Ascending aorta (tissue), 2 donors: ENCODE data around the gene RANBP10. TPM values are rescaled to one million over a fixed set of nuclear protein-coding genes. Genes with fewer than 3 reads are reported as not detected.

ENCODE experiments used
- DNase-seq, 2 donors: peaks; one replicate each; pipeline ENCODE4 v3.0.0-alpha.2; 2019; ENCODE audit warnings: low spot score in 2 of 2
- H3K27ac ChIP-seq, 2 donors: fragments of 200-600 bp; sonication (generic); one replicate each; pipeline ENCODE4 v1.5.1; 2016 to 2017; ENCODE audit warnings: mild to moderate bottlenecking in 1 of 2
- H3K27me3 ChIP-seq: fragments of 200-600 bp; sonication (generic); one replicate; pipeline ENCODE4 v1.5.1; 2017
- H3K36me3 ChIP-seq, 2 donors: fragments of 200-600 bp; sonication (generic); one replicate each; pipeline ENCODE4 v1.5.1; 2016
- H3K4me1 ChIP-seq, 2 donors: fragments of 200-600 bp; sonication (generic); one replicate each; pipeline ENCODE4 v1.5.1; 2016 to 2017; ENCODE audit warnings: mild to moderate bottlenecking in 1 of 2
- H3K4me3 ChIP-seq, 2 donors: fragments of 200-600 bp; sonication (generic); one replicate each; pipeline ENCODE4 v1.5.1; 2016 to 2017; ENCODE audit warnings: mild to moderate bottlenecking in 1 of 2
- H3K9me3 ChIP-seq, 2 donors: fragments of 200-600 bp; sonication (generic); one replicate each; pipeline ENCODE4 v1.5.1; 2016
- intact Hi-C: fragments of 100-400 bp; cut with DNase I; formaldehyde crosslinking; loops from one replicate; pipeline ENCODE4 v1.15.1; 2023
- total RNA-seq: library from RNA; depleted of rRNA; stranded (reverse); fragments of >200 nt; gene quantifications from one replicate; pipeline ENCODE4 v1.1.0, GENCODE V29; 2016
- TF ChIP-seq, protein P1 (sequence below), 3 experiments: fragments of 200-600 bp in 2 of 3; fragments of 450-650 bp in 1 of 3; sonication (generic) in 2 of 3; IDR thresholded peaks; one replicate each; pipeline ENCODE4 v1.5.1; 2016 to 2019; ENCODE audit warnings: antibody characterized with exemption in 3 of 3, mild to moderate bottlenecking in 1 of 3, moderate library complexity in 1 of 3

RANBP10 gene
- total RNA-seq, 1 donor from 2014 or later, result 50.0 TPM

DNA sequence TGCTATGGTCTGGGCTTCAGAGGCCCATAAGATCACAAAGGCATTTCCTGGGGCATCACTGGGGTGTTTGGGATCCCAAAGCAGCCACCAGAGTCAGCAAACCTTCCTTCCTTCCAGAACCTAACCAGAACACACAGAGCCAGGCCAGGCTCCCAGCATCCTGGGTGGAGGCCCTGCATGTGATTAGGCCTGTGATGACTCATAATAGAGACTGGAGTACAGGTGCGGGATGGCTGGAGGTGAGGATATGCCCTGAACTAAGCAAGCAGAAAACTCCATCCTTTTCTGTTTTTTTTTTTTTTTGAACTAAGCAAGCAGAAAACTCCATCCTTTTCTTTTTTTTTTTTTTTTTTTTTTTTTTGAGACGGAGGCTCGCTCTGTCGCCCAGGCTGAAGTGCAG lies 69.5 kb downstream of the RANBP10 start:
- no peak overlapping the region for H3K4me3 ChIP-seq
- no peaks in the 10 kb centered on the region for H3K4me1 ChIP-seq
- H3K27me3 ChIP-seq, result no peaks in the 10 kb centered on the region
- H3K27ac ChIP-seq, result no peak overlapping the region
- no peak for DNase-seq
- peaks cover 5 to 34% of the 10 kb centered on the region in 2 donors for H3K36me3 ChIP-seq
- H3K9me3 ChIP-seq, result no peaks in the 10 kb centered on the region
- intact Hi-C loops, result no loop called here
- TF ChIP-seq, protein P1, sequence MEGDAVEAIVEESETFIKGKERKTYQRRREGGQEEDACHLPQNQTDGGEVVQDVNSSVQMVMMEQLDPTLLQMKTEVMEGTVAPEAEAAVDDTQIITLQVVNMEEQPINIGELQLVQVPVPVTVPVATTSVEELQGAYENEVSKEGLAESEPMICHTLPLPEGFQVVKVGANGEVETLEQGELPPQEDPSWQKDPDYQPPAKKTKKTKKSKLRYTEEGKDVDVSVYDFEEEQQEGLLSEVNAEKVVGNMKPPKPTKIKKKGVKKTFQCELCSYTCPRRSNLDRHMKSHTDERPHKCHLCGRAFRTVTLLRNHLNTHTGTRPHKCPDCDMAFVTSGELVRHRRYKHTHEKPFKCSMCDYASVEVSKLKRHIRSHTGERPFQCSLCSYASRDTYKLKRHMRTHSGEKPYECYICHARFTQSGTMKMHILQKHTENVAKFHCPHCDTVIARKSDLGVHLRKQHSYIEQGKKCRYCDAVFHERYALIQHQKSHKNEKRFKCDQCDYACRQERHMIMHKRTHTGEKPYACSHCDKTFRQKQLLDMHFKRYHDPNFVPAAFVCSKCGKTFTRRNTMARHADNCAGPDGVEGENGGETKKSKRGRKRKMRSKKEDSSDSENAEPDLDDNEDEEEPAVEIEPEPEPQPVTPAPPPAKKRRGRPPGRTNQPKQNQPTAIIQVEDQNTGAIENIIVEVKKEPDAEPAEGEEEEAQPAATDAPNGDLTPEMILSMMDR (IDR thresholded peaks at IDR 0.05), result no peak

DNA sequence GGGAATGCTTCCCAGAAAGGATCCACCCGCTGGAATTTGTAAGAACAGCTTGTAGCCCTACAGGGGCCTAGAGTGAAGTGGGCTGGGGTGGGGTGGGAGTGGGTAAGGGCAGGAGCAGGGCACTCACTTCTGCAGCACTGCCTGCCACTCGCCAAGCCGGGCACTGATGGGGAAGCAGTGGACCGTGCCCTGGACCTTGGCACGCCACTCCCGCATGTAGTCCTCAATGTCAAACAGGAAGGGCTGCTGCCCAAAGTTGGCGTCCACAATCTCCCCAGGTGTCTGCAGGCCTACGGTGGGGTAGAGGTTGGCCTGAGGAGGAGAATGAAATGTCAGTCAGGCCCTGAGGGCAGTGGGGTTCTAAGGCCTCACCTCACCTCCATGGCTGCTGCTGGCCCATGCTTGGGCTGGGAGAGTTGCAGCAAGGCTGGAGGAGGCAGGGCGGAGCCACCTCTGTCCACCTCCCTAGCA lies 71.6 kb downstream of the RANBP10 start:
- Histone ChIP-seq H3K27ac (no peak overlapping the region), H3K4me3 (no peak overlapping the region), H3K9me3 (no peaks in the 10 kb centered on the region), H3K4me1 (no peaks in the 10 kb centered on the region), H3K36me3 (peaks cover 19 to 39% of the 10 kb centered on the region in 2 donors), H3K27me3 (no peaks in the 10 kb centered on the region)
- DNase-seq, result no peak
- intact Hi-C loops, result no loop called here
- TF ChIP-seq, protein P1 (IDR thresholded peaks at IDR 0.05), result no peak

DNA sequence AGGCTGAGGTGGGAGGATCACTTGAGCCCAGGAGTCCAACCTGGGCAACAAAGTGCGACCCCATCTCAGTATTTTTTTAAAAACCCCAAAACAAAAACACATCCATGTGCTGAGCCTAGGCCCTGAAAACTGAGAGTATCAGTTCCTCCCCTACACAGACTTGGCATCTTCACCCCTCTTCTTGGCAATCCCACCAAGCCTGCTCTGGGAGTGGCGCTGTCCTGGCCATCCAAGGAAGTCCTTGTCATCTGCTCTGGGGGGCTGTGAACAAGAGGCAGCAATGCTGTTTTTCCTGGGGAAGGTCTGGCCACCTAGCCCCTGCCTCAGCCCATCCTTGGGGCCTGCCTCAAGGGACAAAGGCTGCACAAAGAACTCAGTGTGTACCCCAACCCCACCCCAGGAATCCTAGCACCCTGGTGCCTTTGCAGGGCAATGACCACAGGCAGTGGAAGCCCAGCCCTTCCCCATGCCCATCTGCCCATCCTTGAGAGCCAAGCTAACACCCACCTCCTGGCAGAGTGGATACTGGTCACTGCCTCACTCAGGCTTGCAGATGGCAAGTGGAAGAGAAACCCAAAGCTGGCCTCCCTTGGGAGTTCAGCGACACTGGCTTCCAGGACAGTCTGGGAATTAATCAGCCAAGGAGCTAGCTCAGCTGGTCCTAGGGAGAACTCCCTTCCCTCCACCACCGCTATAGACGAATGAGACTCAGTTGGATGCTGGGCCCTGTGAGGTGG lies 72.5 kb downstream of the RANBP10 start:
- peaks cover 27 to 41% of the 10 kb centered on the region in 2 donors for H3K36me3 ChIP-seq
- TF ChIP-seq, protein P1 (IDR thresholded peaks at IDR 0.05), result no peak
- intact Hi-C loops, result no loop called here

DNA sequence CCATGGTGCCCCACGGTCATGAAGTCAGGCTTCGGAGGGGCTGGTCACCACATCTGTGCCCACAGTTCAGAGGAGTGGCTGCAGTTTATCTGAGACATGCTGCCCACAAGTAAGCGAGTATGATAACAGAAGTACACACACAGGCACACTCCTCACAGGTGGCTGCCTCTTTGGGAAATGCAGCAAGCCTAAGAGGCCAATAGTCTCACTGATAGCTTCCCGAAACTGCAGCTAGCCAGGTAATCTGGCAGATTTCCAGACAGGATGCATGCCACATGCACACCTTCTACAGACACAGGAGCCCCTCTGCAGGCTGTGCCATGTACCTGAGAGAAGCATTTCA lies 74.6 kb downstream of the RANBP10 start:
- TF ChIP-seq, protein P1 (IDR thresholded peaks at IDR 0.05), result no peak
- H3K9me3 ChIP-seq, result no peaks in the 10 kb centered on the region
- no peak overlapping the region for H3K4me3 ChIP-seq
- no peak for DNase-seq
- H3K4me1 ChIP-seq, result no peaks in the 10 kb centered on the region
- intact Hi-C loops, result no loop called here
- peaks cover 38 to 53% of the 10 kb centered on the region in 2 donors for H3K36me3 ChIP-seq
- no peak overlapping the region for H3K27ac ChIP-seq
- H3K27me3 ChIP-seq, result no peaks in the 10 kb centered on the region

More for the DNA sequence above, 72.5 kb downstream of the RANBP10 start:
- H3K27me3 ChIP-seq, result no peaks in the 10 kb centered on the region
- H3K4me1 ChIP-seq, result no peaks in the 10 kb centered on the region
- no peak overlapping the region for H3K27ac ChIP-seq
- no peak overlapping the region for H3K4me3 ChIP-seq
- H3K9me3 ChIP-seq, result no peaks in the 10 kb centered on the region
- no peak for DNase-seq

DNA sequence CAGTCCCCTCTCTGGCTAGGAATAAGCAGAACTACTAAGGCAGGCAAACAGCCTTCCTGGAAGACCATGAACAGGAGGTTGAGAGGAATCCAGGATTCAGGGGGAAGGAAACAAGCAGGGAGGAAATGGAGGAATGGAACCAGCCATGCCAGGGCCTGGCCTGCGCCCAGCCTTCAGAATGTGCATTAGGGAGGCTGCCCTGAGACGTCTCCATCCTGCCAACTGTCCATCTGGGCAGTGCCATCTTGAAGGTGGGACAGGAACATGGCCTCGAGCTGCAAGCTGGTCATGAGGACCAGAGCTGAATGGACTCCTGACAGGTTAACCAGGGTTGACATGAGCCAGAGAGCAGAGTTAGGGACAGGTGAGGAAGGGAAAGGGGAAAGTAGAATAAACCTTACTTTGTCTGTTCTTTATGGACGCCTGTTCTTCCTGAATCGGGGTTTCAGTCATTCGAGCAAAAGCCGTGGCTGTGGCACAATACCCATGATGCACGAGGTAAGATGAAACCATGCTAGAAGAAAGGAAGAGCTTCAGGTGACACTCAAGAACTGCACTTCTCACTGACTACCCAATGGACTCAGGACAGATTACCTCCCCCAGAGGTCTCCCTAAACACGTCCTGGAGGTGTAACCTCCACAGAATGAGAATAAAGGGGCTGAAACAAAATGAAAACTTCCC lies 75.1 kb downstream of the RANBP10 start:
- Histone ChIP-seq H3K27me3 (no peaks in the 10 kb centered on the region), H3K4me1 (no peaks in the 10 kb centered on the region), H3K9me3 (no peaks in the 10 kb centered on the region), H3K27ac (no peak overlapping the region), H3K4me3 (no peak overlapping the region), H3K36me3 (peaks cover 40 to 57% of the 10 kb centered on the region in 2 donors)
- TF ChIP-seq, protein P1 (IDR thresholded peaks at IDR 0.05), result no peak
- intact Hi-C loops, result no loop called here
- DNase-seq, result no peak
